ENCODE data around the gene COBL. TPM values are rescaled to one million over a fixed set of nuclear protein-coding genes. Genes with fewer than 3 reads are reported as not detected.

The COBL gene
- total RNA-seq, 4 donors from 2014 or later = 14.3 to 19.3 (median 15.9) TPM

DNA sequence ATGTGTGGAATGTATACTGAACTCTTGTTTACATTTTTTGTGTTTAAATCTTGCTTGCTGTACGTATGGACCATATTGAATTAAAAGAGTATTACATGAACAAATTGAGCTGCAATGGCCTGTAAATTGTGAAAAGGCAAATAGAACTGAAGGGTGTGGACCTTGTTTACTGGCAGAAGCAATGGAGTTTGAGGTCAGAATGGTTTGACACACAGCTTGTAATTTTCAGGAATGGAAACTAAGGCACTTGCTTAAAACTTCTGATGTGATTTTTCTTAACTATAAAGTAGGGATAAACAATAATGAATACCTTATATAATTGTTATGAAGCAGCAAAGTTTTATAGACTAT is 33.9 kb upstream of the COBL start:
- 53 to 59% methylated on average over 1 of the region's 1 CpG for WGBS, 2 donors
- Histone ChIP-seq H3K4me3 (replicated peaks in 1 of 3) (no peak overlapping the region), H3K36me3 (no peaks in the 10 kb centered on the region), H3K9me3 (no peaks in the 10 kb centered on the region), H3K27ac (no peak overlapping the region), H3K4me1 (no peaks in the 10 kb centered on the region), H3K27me3 (no peaks in the 10 kb centered on the region)
- no peak for DNase-seq
- TF ChIP-seq, protein P1, sequence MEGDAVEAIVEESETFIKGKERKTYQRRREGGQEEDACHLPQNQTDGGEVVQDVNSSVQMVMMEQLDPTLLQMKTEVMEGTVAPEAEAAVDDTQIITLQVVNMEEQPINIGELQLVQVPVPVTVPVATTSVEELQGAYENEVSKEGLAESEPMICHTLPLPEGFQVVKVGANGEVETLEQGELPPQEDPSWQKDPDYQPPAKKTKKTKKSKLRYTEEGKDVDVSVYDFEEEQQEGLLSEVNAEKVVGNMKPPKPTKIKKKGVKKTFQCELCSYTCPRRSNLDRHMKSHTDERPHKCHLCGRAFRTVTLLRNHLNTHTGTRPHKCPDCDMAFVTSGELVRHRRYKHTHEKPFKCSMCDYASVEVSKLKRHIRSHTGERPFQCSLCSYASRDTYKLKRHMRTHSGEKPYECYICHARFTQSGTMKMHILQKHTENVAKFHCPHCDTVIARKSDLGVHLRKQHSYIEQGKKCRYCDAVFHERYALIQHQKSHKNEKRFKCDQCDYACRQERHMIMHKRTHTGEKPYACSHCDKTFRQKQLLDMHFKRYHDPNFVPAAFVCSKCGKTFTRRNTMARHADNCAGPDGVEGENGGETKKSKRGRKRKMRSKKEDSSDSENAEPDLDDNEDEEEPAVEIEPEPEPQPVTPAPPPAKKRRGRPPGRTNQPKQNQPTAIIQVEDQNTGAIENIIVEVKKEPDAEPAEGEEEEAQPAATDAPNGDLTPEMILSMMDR (IDR thresholded peaks at IDR 0.05) = no peak
- no peak for TF ChIP-seq POLR2A (IDR thresholded peaks at IDR 0.05)
- intact Hi-C loops (cut with DNase I) = no loop called here

DNA sequence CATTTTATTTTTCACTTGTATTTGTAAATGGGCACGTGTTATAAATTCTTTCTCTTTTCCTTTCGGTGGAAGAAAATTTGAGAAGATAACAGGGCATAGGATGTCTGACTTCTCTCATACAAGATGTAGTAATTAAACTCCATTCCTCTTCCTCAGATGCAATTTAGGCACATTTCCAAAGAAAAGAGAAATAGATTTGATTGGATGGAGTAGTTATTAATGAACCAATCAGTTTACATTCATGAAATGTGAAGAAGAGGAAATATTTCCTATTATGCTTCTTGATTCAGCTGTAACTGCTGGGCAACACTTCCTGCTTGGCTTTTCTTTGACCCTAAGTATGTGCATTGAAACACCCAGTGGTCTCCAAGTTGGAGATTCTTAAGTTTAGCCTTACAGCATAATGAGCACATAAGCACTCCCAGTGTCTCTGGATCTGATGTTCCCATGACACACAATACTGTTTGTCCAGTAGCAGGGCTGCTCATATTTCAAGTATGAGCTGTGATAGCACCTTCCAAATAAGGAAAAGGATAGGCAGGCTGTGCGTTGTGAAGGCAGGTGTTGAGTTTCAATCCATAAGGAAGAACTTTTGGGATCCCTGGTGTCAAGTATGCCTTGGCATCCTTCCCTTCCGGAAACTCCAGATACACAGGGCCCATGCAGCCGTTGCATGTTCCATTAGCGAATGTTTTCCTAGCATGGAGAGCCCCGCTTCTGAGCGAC is 33.4 kb upstream of the COBL start:
- WGBS, 2 donors = 63 to 65% methylated on average over 8 of the region's 8 CpGs
- Histone ChIP-seq H3K4me1 (no peaks in the 10 kb centered on the region), H3K4me3 (replicated peaks in 1 of 3) (no peak overlapping the region), H3K27me3 (no peaks in the 10 kb centered on the region), H3K27ac (no peak overlapping the region), H3K36me3 (no peaks in the 10 kb centered on the region), H3K9me3 (no peaks in the 10 kb centered on the region)
- no peak for DNase-seq
- intact Hi-C loops (cut with DNase I) = no loop called here
- TF ChIP-seq POLR2A (IDR thresholded peaks at IDR 0.05) = no peak
- TF ChIP-seq, protein P1 (IDR thresholded peaks at IDR 0.05) = no peak

DNA sequence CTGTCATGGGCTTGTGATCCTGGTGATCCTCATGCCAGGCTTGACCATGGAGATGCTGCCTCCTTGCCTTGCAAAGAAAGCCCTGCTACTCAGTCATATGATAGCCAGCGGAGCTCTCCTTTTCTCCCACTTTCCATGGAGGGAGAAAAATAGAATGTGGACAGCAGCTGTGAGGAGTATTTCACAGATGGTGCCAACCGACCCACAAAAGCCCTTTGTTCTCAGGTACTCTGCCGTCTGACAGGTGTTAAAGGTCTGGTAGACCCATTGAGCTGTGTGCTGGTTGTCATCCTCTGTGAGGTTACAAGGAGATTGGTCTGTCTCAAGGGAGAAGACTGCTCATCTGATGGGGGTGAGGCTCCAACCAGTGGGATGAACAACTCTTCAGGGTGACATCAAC is 29.5 kb upstream of the COBL start:
- no peak overlapping the region for H3K4me3 ChIP-seq (replicated peaks in 1 of 3)
- no peak for DNase-seq
- no peak for TF ChIP-seq POLR2A (IDR thresholded peaks at IDR 0.05)
- TF ChIP-seq, protein P1 (IDR thresholded peaks at IDR 0.05) = no peak
- WGBS, 2 donors = 68 to 73% methylated on average over 3 of the region's 3 CpGs
- H3K4me1 ChIP-seq = no peaks in the 10 kb centered on the region
- no peaks in the 10 kb centered on the region for H3K27me3 ChIP-seq
- H3K9me3 ChIP-seq = no peaks in the 10 kb centered on the region
- intact Hi-C loops (cut with DNase I) = no loop called here
- no peaks in the 10 kb centered on the region for H3K36me3 ChIP-seq
- no peak overlapping the region for H3K27ac ChIP-seq

DNA sequence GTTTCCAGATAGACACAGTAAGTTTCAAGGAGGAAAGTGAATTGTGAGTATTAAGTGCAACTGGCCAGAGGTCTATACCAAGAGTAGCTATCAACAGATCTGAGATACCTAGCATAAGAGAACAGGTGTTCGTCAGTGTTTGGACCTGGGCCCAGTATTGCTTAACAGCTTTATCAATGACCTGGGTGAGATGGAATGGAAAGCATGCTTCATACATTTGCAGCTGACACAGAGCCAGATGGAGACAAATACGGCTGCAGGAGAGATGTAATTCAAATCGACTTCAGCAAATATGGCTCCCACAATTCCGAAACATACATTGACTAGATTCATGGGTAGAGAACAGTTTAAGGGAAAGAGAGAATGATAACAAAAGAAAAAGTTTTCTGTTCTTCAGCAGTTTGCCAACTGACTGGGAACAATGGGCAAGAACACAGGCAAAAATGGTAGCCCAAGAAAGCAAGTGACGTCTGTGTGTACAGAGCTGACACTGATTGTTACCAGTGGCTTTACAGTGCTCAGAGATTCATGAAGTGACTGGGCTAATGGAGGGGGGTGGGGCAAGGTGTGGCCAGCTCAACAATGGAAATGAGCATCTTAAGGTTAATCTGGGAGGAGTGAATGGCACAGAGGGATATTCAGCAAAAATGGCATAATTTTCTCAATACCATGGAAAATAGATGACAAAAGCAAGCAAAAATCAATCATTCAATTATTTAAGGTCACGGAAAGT is 28.0 kb upstream of the COBL start:
- intact Hi-C loops (cut with DNase I) = no loop called here
- Histone ChIP-seq H3K36me3 (no peaks in the 10 kb centered on the region), H3K27ac (no peak overlapping the region), H3K4me1 (no peaks in the 10 kb centered on the region), H3K27me3 (no peaks in the 10 kb centered on the region), H3K4me3 (replicated peaks in 1 of 3) (no peak overlapping the region), H3K9me3 (no peaks in the 10 kb centered on the region)
- 75 to 84% methylated on average over 6 of the region's 6 CpGs for WGBS, 2 donors
- no peak for DNase-seq
- TF ChIP-seq, protein P1 (IDR thresholded peaks at IDR 0.05) = no peak
- no peak for TF ChIP-seq POLR2A (IDR thresholded peaks at IDR 0.05)

DNA sequence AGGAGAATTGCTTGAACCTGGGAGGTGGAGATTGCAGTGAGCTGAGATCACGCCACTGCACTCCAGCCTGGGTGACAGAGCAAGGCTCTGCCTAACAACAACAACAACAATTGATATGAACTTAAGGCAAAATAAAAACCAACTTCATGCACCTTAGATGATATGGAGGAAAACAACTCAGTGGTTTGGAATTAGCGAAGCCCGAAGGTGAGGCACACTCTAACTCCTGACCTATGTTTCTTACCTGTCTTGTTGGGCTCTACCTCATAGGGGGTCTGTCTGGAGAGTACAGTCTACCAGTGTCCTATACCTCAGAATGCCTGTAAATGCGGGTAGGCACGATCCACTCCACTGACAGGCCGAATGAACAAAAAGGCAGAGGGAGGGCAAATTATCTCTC is 24.3 kb upstream of the COBL start:
- Histone ChIP-seq H3K27ac (no peak overlapping the region), H3K27me3 (no peaks in the 10 kb centered on the region), H3K4me3 (replicated peaks in 1 of 3) (no peak overlapping the region), H3K9me3 (no peaks in the 10 kb centered on the region), H3K36me3 (no peaks in the 10 kb centered on the region), H3K4me1 (no peaks in the 10 kb centered on the region)
- no peak for DNase-seq
- no peak for TF ChIP-seq POLR2A (IDR thresholded peaks at IDR 0.05)
- TF ChIP-seq, protein P1 (IDR thresholded peaks at IDR 0.05) = no peak
- WGBS, 2 donors = 94% methylated on average over 6 of the region's 6 CpGs
- intact Hi-C loops (cut with DNase I) = no loop called here
